Esophagus squamous epithelium (tissue), 4 donors: Measurements from ENCODE around the gene SLIT1.

Source experiments
- CTCF ChIP-seq, 6 experiments: fragments of 450-650 bp in 4 of 6; fragments of 200-600 bp in 2 of 6; sonication (generic) in 2 of 6; IDR thresholded peaks; one replicate each; pipeline ENCODE4 v1.5.1; 2016 to 2019; ENCODE audit warnings: antibody characterized with exemption in 6 of 6, mild to moderate bottlenecking in 4 of 6, moderate library complexity in 4 of 6
- POLR2A ChIP-seq, 4 donors: fragments of 450-650 bp; IDR thresholded peaks; one replicate each; pipeline ENCODE4 v1.6.1; 2017; ENCODE audit warnings: antibody characterized with exemption in 4 of 4, mild to moderate bottlenecking in 4 of 4, moderate library complexity in 3 of 4

DNA sequence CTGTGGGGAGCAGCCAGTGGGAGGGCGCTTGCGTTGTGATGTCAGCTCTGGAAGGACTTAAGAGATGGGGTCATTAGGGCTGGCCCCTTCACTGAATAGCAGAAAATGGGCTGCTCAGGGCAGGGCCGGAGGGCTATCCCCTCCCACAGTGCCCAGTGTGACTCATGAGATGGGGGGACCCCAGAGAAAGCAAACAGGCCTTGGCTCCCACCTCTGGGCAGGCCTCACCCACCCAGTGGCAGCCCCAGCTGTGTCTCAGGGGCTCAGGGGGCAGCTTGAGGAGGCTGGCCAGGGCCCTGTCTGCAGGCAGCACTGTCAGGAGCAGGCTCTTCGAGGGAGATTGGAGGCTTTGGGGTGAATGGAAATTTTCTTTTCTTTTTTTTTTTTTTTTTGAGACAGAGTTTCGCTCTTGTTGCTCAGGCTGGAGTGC is 168.3 kb downstream of the SLIT1 start:
- TF ChIP-seq CTCF (IDR thresholded peaks at IDR 0.05) = no peak
- TF ChIP-seq POLR2A (IDR thresholded peaks at IDR 0.05) = no peak
